Colonic mucosa (tissue), 4 donors: ENCODE data around the gene PTPN4. TPM values are rescaled to one million over a fixed set of nuclear protein-coding genes. Genes with fewer than 3 reads are reported as not detected.

Experiments used
- DNase-seq: peaks from one replicate; pipeline ENCODE4 v3.0.0-alpha.2; 2020
- H3K27ac ChIP-seq: fragments of 200-600 bp; one replicate; pipeline ENCODE4 v1.8.0; 2021
- H3K27me3 ChIP-seq: fragments of 200-600 bp; one replicate; pipeline ENCODE4 v1.8.0; 2021
- H3K36me3 ChIP-seq: fragments of 200-600 bp; one replicate; pipeline ENCODE4 v1.8.0; 2021
- H3K4me1 ChIP-seq: fragments of 200-600 bp; one replicate; pipeline ENCODE4 v1.8.0; 2021; ENCODE audit warnings: mild to moderate bottlenecking
- H3K4me3 ChIP-seq: fragments of 200-600 bp; one replicate; pipeline ENCODE4 v1.8.0; 2021
- H3K9ac ChIP-seq, 2 donors: one replicate each; pipeline ENCODE4 v1.7.0; 2013; ENCODE audit warnings: control low read depth in 2 of 2, low read depth in 2 of 2, low read length in 2 of 2
- H3K9me3 ChIP-seq: fragments of 200-600 bp; one replicate; pipeline ENCODE4 v1.8.0; 2021
- CTCF ChIP-seq: fragments of 200-600 bp; IDR thresholded peaks from one replicate; pipeline ENCODE4 v1.8.0; 2022; ENCODE audit warnings: antibody characterized with exemption, mild to moderate bottlenecking
- intact Hi-C: fragments of 100-400 bp; cut with DNase I; formaldehyde crosslinking; loops from one replicate; pipeline ENCODE4 v1.14.1; 2022
- total RNA-seq, 2 donors: library from RNA; stranded (reverse); fragmentation: NEBNext Ultra II Directional in 1 of 2; extraction: Animal tissue kit (Norgen Biotek cat#: 25700) in 1 of 2; gene quantifications; one replicate each; pipeline ENCODE4 v1.2.1, GENCODE V29; 2021
- donor health status: healthy.
- donor health status: DM: no; HTN: no; CAD: no.
- donor health status: DM: no; HTN: no; CAD: no.

PTPN4 gene
- total RNA-seq, 2 donors from 2014 or later = 20.4 to 28.2 TPM

GRCh38 chr2:119947535-119947934 is 187.8 kb downstream of the PTPN4 start:
- Histone ChIP-seq H3K27me3 (no peaks in the 10 kb centered on the region), H3K27ac (no peak overlapping the region), H3K36me3 (no peaks in the 10 kb centered on the region), H3K9ac (no peak overlapping the region), H3K9me3 (no peaks in the 10 kb centered on the region), H3K4me1 (no peaks in the 10 kb centered on the region), H3K4me3 (no peak overlapping the region)
- TF ChIP-seq CTCF = no peak
- intact Hi-C loops = no loop called here
- no peak for DNase-seq

- no peaks in the 10 kb centered on the region for H3K9me3 ChIP-seq
- no peak overlapping the region for H3K27ac ChIP-seq
- H3K36me3 ChIP-seq = no peaks in the 10 kb centered on the region
- TF ChIP-seq CTCF = no peak
- no peaks in the 10 kb centered on the region for H3K4me1 ChIP-seq
- no peak overlapping the region for H3K9ac ChIP-seq
- H3K4me3 ChIP-seq = no peak overlapping the region
- no peaks in the 10 kb centered on the region for H3K27me3 ChIP-seq
- DNase-seq = no peak
- intact Hi-C loops = no loop called here
These were observed 191.2 kb downstream of the PTPN4 start for GRCh38 chr2:119950966-119951365.

- H3K27ac ChIP-seq = no peak overlapping the region
- no peak overlapping the region for H3K4me3 ChIP-seq
- H3K9me3 ChIP-seq = no peaks in the 10 kb centered on the region
- intact Hi-C loops = no loop called here
- H3K27me3 ChIP-seq = no peaks in the 10 kb centered on the region
- TF ChIP-seq CTCF = no peak
- H3K4me1 ChIP-seq = no peaks in the 10 kb centered on the region
- H3K36me3 ChIP-seq = no peaks in the 10 kb centered on the region
- H3K9ac ChIP-seq = no peak overlapping the region
- no peak for DNase-seq
These were observed 199.0 kb downstream of the PTPN4 start for GRCh38 chr2:119958670-119959268.

- Histone ChIP-seq H3K4me3 (no peak overlapping the region), H3K4me1 (no peaks in the 10 kb centered on the region), H3K27ac (no peak overlapping the region), H3K27me3 (no peaks in the 10 kb centered on the region), H3K36me3 (no peaks in the 10 kb centered on the region), H3K9ac (no peak overlapping the region), H3K9me3 (no peaks in the 10 kb centered on the region)
- no peak for TF ChIP-seq CTCF
- no peak for DNase-seq
- intact Hi-C loops = no loop called here
These were observed 201.1 kb downstream of the PTPN4 start for GRCh38 chr2:119960821-119961220.

- DNase-seq = no peak
- Histone ChIP-seq H3K27me3 (no peaks in the 10 kb centered on the region), H3K9me3 (no peaks in the 10 kb centered on the region), H3K4me1 (no peaks in the 10 kb centered on the region), H3K4me3 (no peak overlapping the region), H3K27ac (peak overlapping the region; percentile 7), H3K9ac (no peak overlapping the region), H3K36me3 (no peaks in the 10 kb centered on the region)
- no peak for TF ChIP-seq CTCF
- intact Hi-C loops = no loop called here
These were observed 222.2 kb downstream of the PTPN4 start for GRCh38 chr2:119981896-119982295.
